PC-3 (cell line): Measurements from ENCODE around the gene PPP1R13B. TPM values are rescaled to one million over a fixed set of nuclear protein-coding genes. Genes with fewer than 3 reads are reported as not detected.

Experiments used
- ATAC-seq: fragments of 200-7000 bp; cut with Tn5 transposase; 2 replicates; pipeline ENCODE4 v1.9.1; 2020; ENCODE audit warnings: mild to moderate bottlenecking, moderate library complexity
- BruUV-seq: library from RNA; stranded (reverse); fragments of 400-500 nt; replicated peaks from 2 replicates; lab custom pipeline; 2021; lab: Mats Ljungman, UMichigan
- CTCF ChIA-PET: fragments of 300-600 bp; sonication (Branson Sonifier 250); formaldehyde crosslinking; loops from one replicate; lab custom pipeline; 2022; ENCODE audit warnings: antibody characterized with exemption; lab: Charles Lee
- POLR2A ChIA-PET: fragments of 300-600 bp; sonication (Branson Sonifier 250); formaldehyde crosslinking; loops from one replicate; lab custom pipeline; 2022; ENCODE audit warnings: antibody characterized with exemption; ENCODE audit not compliant: unreplicated experiment; lab: Charles Lee
- DNase-seq: peaks from one replicate; pipeline ENCODE4 v3.0.0-alpha.2; 2015
- H2AFZ ChIP-seq: fragments of 300-600 bp; sonication (generic); 2 replicates; pipeline ENCODE4 v1.6.0; 2016; ENCODE audit warnings: antibody characterized with exemption, low read length
- H3F3A ChIP-seq: fragments of 300-600 bp; sonication (generic); one replicate; pipeline ENCODE4 v1.6.0; 2017; ENCODE audit warnings: antibody characterized with exemption, low read length, control low read depth, mild to moderate bottlenecking; ENCODE audit not compliant: unreplicated experiment
- H3K27ac ChIP-seq: fragments of 300-600 bp; sonication (generic); 2 replicates; pipeline ENCODE4 v1.5.1; 2016; ENCODE audit warnings: mild to moderate bottlenecking, low read length
- H3K27me3 ChIP-seq: fragments of 300-600 bp; sonication (generic); 2 replicates; pipeline ENCODE4 v1.6.1; 2016; ENCODE audit warnings: low read length, mixed read lengths
- H3K36me3 ChIP-seq: fragments of 300-600 bp; sonication (generic); 2 replicates; pipeline ENCODE4 v1.6.1; 2016; ENCODE audit warnings: low read depth, mixed run types, low read length, mixed read lengths
- H3K4me1 ChIP-seq: fragments of 300-600 bp; sonication (generic); 2 replicates; pipeline ENCODE4 v1.5.1; 2016; ENCODE audit warnings: low read length; ENCODE audit not compliant: insufficient read depth
- H3K4me2 ChIP-seq: fragments of 300-600 bp; sonication (generic); 2 replicates; pipeline ENCODE4 v1.6.0; 2016; ENCODE audit warnings: low read length
- H3K4me3 ChIP-seq: fragments of 300-600 bp; sonication (generic); 2 replicates; pipeline ENCODE4 v1.5.1; 2016; ENCODE audit warnings: mild to moderate bottlenecking, low read length, mixed read lengths
- H3K79me2 ChIP-seq: fragments of 300-600 bp; sonication (generic); 2 replicates; pipeline ENCODE4 v1.6.1; 2017; ENCODE audit warnings: low read length, mixed read lengths
- H3K9ac ChIP-seq: fragments of 300-600 bp; sonication (generic); 2 replicates; pipeline ENCODE4 v1.6.0; 2016; ENCODE audit warnings: mild to moderate bottlenecking, low read length
- H3K9me2 ChIP-seq: fragments of 300-600 bp; sonication (generic); replicated peaks from 2 replicates; pipeline ENCODE4 v1.6.1; 2016; ENCODE audit warnings: mixed run types, low read length, mixed read lengths
- H3K9me3 ChIP-seq: fragments of 300-600 bp; sonication (generic); 2 replicates; pipeline ENCODE4 v1.6.1; 2016; ENCODE audit warnings: low read length, mixed read lengths
- H4K20me1 ChIP-seq: fragments of 300-600 bp; sonication (generic); 2 replicates; pipeline ENCODE4 v1.6.1; 2016; ENCODE audit warnings: low read length, mixed read lengths
- EZH2 ChIP-seq: fragments of 300-600 bp; sonication (generic); IDR thresholded peaks from one replicate; pipeline ENCODE4 v1.6.1; 2017; ENCODE audit warnings: antibody characterized with exemption, mild to moderate bottlenecking, low read length; ENCODE audit not compliant: unreplicated experiment
- EZH2phosphoT487 ChIP-seq: fragments of 300-600 bp; sonication (generic); IDR thresholded peaks from 2 replicates; pipeline ENCODE4 v1.6.1; 2018; ENCODE audit warnings: mild to moderate bottlenecking, antibody characterized with exemption, low read length, borderline replicate concordance
- intact Hi-C: fragments of 100-400 bp; cut with micrococcal nuclease; formaldehyde crosslinking; loops from 2 replicates; pipeline ENCODE4 v1.9.0; 2023
- total RNA-seq: library from RNA; depleted of rRNA; stranded (reverse); fragments of >200 nt; gene quantifications from 2 replicates; pipeline ENCODE4 v1.2.3, GENCODE V29; 2014
- TF ChIP-seq, protein P1 (sequence below): fragments of 300-600 bp; sonication (generic); conservative IDR thresholded peaks from 2 replicates; pipeline ENCODE4 v1.5.1; 2017; ENCODE audit warnings: antibody characterized with exemption, low read depth, mild to moderate bottlenecking, low read length

The PPP1R13B gene
- total RNA-seq, 1 experiment from 2014 or later = 13.0 TPM

DNA sequence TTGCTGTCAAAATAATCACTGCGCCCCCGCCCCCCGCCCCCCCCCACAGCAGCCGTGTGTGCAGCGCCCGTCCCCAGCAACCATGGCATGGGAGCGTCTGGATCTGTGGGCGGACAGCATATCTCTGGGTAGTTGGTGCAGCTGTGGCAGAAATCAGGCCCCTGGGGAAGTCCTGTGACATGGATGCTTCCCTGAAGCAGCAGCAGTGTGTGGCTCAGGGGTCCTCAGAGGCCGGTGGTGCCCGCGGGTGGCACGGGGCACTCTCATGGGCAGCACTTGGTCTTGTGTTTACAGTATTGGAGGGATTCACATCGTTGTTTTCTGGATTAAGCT is 151.3 kb downstream of the PPP1R13B start:
- POLR2A ChIA-PET = no interaction called here
- H3F3A ChIP-seq = peaks cover 6% of the 10 kb centered on the region
- H3K4me2 ChIP-seq = no peak overlapping the region
- H3K79me2 ChIP-seq = no peaks in the 10 kb centered on the region
- no TSS peak for BruUV-seq
- no peaks in the 10 kb centered on the region for H3K27me3 ChIP-seq
- no peak overlapping the region for H3K4me3 ChIP-seq
- DNase-seq (no peak), ATAC-seq (no peak)
- CTCF ChIA-PET = no interaction called here
- H3K9me2 ChIP-seq = no peaks in the 10 kb centered on the region
- intact Hi-C loops = no loop called here
- no peak overlapping the region for H2AFZ ChIP-seq
- H3K9ac ChIP-seq = no peak overlapping the region
- no peak overlapping the region for H3K27ac ChIP-seq
- H3K9me3 ChIP-seq = no peaks in the 10 kb centered on the region
- H3K36me3 ChIP-seq = peaks cover 36% of the 10 kb centered on the region; the same call in 1 of the 2 replicates
- H3K4me1 ChIP-seq = peaks cover 23% of the 10 kb centered on the region
- TF ChIP-seq, protein P1, sequence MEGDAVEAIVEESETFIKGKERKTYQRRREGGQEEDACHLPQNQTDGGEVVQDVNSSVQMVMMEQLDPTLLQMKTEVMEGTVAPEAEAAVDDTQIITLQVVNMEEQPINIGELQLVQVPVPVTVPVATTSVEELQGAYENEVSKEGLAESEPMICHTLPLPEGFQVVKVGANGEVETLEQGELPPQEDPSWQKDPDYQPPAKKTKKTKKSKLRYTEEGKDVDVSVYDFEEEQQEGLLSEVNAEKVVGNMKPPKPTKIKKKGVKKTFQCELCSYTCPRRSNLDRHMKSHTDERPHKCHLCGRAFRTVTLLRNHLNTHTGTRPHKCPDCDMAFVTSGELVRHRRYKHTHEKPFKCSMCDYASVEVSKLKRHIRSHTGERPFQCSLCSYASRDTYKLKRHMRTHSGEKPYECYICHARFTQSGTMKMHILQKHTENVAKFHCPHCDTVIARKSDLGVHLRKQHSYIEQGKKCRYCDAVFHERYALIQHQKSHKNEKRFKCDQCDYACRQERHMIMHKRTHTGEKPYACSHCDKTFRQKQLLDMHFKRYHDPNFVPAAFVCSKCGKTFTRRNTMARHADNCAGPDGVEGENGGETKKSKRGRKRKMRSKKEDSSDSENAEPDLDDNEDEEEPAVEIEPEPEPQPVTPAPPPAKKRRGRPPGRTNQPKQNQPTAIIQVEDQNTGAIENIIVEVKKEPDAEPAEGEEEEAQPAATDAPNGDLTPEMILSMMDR = no peak
- TF ChIP-seq EZH2 (no peak), EZH2phosphoT487 (no peak)
- H4K20me1 ChIP-seq = peaks cover 8% of the 10 kb centered on the region; the same call in 1 of the 2 replicates

DNA sequence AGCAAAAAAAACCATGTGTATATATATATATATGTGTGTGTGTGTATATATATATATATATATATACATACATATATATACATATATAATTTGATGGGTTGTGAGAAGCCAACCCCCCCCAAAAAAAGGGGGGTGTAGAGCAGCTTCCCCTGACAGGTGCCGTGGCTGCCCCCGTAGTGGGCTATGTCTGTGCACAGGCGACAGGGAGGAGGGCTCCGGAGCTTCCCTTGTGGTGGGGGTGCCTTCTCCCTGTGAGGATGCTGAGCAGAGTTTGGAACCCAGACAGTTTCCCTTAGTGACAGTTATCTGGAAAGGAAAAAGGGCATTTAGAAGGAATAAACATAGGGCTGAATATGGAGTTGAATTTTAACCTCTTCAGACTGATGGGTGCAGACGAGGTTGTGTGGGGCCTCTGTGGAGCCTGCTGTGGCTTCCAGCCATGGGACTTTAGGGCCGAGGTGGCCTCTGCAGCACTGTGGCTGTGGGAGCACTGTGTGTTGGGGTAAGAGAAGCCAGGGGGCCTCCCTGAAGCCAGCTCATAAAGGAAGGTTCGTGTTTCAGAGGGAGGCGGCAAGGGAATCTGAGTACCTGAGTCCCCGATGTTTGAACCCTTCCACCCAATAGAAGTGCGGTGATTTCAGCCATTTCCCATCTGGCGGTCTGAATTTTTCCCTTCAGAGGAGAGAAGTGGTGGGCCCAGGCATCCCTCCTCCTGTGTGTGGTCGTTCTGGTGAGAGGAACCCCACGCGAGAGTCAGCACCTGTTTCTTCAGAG is 151.9 kb downstream of the PPP1R13B start:
- H3K79me2 ChIP-seq = no peaks in the 10 kb centered on the region
- peaks cover 8% of the 10 kb centered on the region; the same call in 1 of the 2 replicates for H4K20me1 ChIP-seq
- H3K36me3 ChIP-seq = peaks cover 36% of the 10 kb centered on the region; the same call in 1 of the 2 replicates
- H3K9ac ChIP-seq = no peak overlapping the region
- intact Hi-C loops = no loop called here
- H3F3A ChIP-seq = peaks cover 6% of the 10 kb centered on the region
- CTCF ChIA-PET = no interaction called here
- no peak overlapping the region for H3K4me2 ChIP-seq
- no peak overlapping the region for H3K27ac ChIP-seq
- H3K4me3 ChIP-seq = no peak overlapping the region
- ATAC-seq (no peak), DNase-seq (no peak)
- H3K27me3 ChIP-seq = no peaks in the 10 kb centered on the region
- BruUV-seq = no TSS peak
- POLR2A ChIA-PET = no interaction called here
- H3K9me2 ChIP-seq = no peaks in the 10 kb centered on the region
- no peak for TF ChIP-seq EZH2phosphoT487
- TF ChIP-seq, protein P1 = no peak
- no peak for TF ChIP-seq EZH2
- no peak overlapping the region for H2AFZ ChIP-seq
- no peaks in the 10 kb centered on the region for H3K9me3 ChIP-seq
- H3K4me1 ChIP-seq = peaks cover 23% of the 10 kb centered on the region

DNA sequence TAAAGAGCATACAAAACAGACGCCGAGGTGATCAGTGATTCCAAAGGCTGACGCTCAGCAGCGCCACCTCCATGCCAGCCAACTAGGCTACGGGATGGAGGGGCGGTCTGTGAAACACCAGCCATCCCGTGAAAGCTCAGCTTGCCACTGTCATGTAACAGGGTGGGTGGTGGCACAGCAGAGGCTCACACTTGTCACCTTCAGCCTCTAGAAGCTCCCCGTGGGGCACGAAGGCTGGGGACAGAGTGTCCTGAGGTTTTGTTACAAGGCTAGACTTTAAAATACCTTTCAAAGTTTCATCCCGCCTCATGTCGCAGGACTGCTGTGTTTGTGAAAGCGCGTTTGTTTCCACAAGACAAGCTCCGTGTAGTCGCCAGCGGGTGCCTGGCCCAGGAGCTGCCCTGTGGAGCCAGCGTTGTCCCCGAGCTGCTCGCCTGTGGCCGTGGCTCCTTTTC is 152.8 kb downstream of the PPP1R13B start:
- Histone ChIP-seq H3K9ac (no peak overlapping the region), H3K79me2 (no peaks in the 10 kb centered on the region), H3K27me3 (no peaks in the 10 kb centered on the region), H3K4me1 (peaks cover 23% of the 10 kb centered on the region), H3K36me3 (peaks cover 36% of the 10 kb centered on the region; the same call in 1 of the 2 replicates), H4K20me1 (peaks cover 8% of the 10 kb centered on the region; the same call in 1 of the 2 replicates), H3F3A (peaks cover 6% of the 10 kb centered on the region), H3K4me2 (no peak overlapping the region), H2AFZ (no peak overlapping the region), H3K27ac (no peak overlapping the region; the same call in 1 of the 2 replicates), H3K9me3 (no peaks in the 10 kb centered on the region), H3K9me2 (no peaks in the 10 kb centered on the region), H3K4me3 (no peak overlapping the region)
- ChIA-PET POLR2A (no interaction called here), CTCF (no interaction called here)
- DNase-seq (no peak), ATAC-seq (no peak)
- TF ChIP-seq EZH2phosphoT487 (no peak), EZH2 (no peak)
- TF ChIP-seq, protein P1 = peak; percentile 34; the same call in 1 of the 2 replicates
- BruUV-seq = no TSS peak
- intact Hi-C loops = no loop called here
